ENCODE results near the gene CLASP2.

CLASP2 gene

DNA sequence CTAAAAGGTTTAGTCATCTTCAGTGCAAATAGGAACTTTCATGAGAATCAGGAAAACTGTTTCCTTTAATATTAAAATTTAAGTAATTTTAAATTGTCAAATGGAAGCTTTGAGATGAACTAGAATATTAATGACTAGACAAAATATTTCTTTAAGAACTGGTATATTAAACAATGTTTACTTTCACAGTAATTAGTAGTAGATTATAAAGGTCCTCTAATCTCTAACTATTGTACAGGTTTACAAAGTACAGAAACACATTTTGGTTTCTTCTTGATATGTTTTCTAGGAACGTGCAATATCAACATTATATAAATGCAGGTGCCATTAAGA is 138.9 kb downstream of the CLASP2 start:
- no peak for TF ChIP-seq NFIC (IDR thresholded peaks at IDR 0.05)
- TF ChIP-seq EP300 (IDR thresholded peaks at IDR 0.05; ENCODE audit: borderline replicate concordance): no peak
- no peak for TF ChIP-seq EGR1 (IDR thresholded peaks at IDR 0.05)
- TF ChIP-seq, protein P1, sequence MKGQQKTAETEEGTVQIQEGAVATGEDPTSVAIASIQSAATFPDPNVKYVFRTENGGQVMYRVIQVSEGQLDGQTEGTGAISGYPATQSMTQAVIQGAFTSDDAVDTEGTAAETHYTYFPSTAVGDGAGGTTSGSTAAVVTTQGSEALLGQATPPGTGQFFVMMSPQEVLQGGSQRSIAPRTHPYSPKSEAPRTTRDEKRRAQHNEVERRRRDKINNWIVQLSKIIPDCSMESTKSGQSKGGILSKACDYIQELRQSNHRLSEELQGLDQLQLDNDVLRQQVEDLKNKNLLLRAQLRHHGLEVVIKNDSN (IDR thresholded peaks at IDR 0.05): no peak
- TF ChIP-seq, protein P2, sequence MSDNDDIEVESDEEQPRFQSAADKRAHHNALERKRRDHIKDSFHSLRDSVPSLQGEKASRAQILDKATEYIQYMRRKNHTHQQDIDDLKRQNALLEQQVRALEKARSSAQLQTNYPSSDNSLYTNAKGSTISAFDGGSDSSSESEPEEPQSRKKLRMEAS (IDR thresholded peaks at IDR 0.05): no peak
- TF ChIP-seq, protein P3, sequence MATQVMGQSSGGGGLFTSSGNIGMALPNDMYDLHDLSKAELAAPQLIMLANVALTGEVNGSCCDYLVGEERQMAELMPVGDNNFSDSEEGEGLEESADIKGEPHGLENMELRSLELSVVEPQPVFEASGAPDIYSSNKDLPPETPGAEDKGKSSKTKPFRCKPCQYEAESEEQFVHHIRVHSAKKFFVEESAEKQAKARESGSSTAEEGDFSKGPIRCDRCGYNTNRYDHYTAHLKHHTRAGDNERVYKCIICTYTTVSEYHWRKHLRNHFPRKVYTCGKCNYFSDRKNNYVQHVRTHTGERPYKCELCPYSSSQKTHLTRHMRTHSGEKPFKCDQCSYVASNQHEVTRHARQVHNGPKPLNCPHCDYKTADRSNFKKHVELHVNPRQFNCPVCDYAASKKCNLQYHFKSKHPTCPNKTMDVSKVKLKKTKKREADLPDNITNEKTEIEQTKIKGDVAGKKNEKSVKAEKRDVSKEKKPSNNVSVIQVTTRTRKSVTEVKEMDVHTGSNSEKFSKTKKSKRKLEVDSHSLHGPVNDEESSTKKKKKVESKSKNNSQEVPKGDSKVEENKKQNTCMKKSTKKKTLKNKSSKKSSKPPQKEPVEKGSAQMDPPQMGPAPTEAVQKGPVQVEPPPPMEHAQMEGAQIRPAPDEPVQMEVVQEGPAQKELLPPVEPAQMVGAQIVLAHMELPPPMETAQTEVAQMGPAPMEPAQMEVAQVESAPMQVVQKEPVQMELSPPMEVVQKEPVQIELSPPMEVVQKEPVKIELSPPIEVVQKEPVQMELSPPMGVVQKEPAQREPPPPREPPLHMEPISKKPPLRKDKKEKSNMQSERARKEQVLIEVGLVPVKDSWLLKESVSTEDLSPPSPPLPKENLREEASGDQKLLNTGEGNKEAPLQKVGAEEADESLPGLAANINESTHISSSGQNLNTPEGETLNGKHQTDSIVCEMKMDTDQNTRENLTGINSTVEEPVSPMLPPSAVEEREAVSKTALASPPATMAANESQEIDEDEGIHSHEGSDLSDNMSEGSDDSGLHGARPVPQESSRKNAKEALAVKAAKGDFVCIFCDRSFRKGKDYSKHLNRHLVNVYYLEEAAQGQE (IDR thresholded peaks at IDR 0.05; ENCODE audit: low read depth): no peak
- TF ChIP-seq CREB1 (IDR thresholded peaks at IDR 0.05; ENCODE audit: low read depth): no peak
- no peak for TF ChIP-seq CEBPB (IDR thresholded peaks at IDR 0.05)
- TF ChIP-seq TEAD4 (IDR thresholded peaks at IDR 0.05): no peak
- no peak for TF ChIP-seq RAD21 (IDR thresholded peaks at IDR 0.05; ENCODE audit: low read depth)
- TF ChIP-seq FOXM1 (IDR thresholded peaks at IDR 0.05; ENCODE audit: borderline replicate concordance, low read depth): no peak
- TF ChIP-seq YY1 (IDR thresholded peaks at IDR 0.05; ENCODE audit: low read depth): no peak
- TF ChIP-seq ZBTB7A (IDR thresholded peaks at IDR 0.05; ENCODE audit: low read depth): no peak
- TF ChIP-seq TAF1 (IDR thresholded peaks at IDR 0.05; ENCODE audit: low read depth): no peak

DNA sequence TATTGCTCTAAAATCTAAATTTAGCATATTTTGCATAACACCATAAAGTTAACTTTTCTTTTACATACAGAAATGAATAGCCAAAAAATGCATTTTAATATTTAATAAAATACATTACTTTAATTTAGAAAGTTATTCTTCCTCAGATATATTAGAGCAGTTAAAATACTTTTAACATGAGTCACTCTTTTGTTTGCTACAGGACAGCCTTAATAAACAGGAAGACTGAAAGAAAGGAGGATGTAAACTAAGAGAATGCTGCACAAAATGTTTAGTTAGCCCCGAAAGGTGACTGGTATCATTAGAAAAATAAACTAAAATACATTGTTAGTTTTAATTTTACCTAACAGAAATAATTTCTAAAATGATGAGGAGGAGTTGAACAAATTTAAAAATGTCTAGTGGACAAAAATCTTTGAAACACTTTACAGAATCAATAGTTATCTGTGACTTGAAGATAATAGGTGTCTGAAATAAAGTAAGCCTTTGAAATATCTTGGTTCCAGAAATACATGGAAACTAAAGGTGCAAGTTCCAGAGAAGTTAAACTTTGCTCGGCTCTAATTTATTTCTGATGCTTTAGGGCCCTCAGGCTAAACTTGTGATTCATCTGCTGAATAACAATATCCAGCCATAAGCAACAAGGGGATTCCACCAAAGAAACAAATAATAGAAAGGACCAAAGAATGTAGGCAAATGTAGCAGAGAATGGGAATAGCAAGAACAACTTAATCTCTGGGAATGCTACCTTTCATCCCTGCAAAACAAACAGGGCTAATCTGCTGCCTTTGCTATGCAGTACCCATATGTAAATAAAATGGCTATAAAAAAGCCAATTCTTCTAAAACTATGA is 139.5 kb downstream of the CLASP2 start:
- TF ChIP-seq, protein P3 (IDR thresholded peaks at IDR 0.05; ENCODE audit: low read depth): no peak
- TF ChIP-seq YY1 (IDR thresholded peaks at IDR 0.05; ENCODE audit: low read depth): no peak

DNA sequence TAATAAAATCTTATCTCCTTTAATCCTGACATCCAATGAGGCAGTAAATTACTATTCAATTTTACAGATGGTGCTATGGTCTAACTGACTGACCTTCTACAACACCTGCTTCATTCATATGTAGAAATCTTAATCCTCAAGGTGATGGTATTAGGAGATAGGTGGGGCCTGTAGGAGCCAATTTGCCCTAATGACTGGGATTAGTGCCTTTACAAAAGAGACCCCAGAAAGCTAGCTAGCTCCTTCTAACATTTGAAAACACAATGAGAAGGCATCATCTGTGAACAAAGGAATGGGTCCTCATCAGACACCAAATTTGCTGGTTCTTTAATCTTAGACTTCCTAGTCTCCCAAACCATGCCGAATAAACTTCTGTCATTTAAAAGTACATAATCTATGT is 140.5 kb downstream of the CLASP2 start:
- TF ChIP-seq YY1 (IDR thresholded peaks at IDR 0.05; ENCODE audit: low read depth): no peak
- TF ChIP-seq FOXM1 (IDR thresholded peaks at IDR 0.05; ENCODE audit: borderline replicate concordance, low read depth): no peak
- TF ChIP-seq CREB1 (IDR thresholded peaks at IDR 0.05; ENCODE audit: low read depth): no peak
- no peak for TF ChIP-seq EP300 (IDR thresholded peaks at IDR 0.05; ENCODE audit: borderline replicate concordance)
- no peak for TF ChIP-seq TAF1 (IDR thresholded peaks at IDR 0.05; ENCODE audit: low read depth)
- TF ChIP-seq EGR1 (IDR thresholded peaks at IDR 0.05): no peak
- no peak for TF ChIP-seq NFIC (IDR thresholded peaks at IDR 0.05)
- no peak for TF ChIP-seq TCF12 (IDR thresholded peaks at IDR 0.05; ENCODE audit: low read depth)
- TF ChIP-seq ZBTB7A (IDR thresholded peaks at IDR 0.05; ENCODE audit: low read depth): no peak
- TF ChIP-seq RAD21 (IDR thresholded peaks at IDR 0.05; ENCODE audit: low read depth): no peak
- TF ChIP-seq, protein P3 (IDR thresholded peaks at IDR 0.05; ENCODE audit: low read depth): no peak
- TF ChIP-seq CEBPB (IDR thresholded peaks at IDR 0.05): no peak
- TF ChIP-seq, protein P1 (IDR thresholded peaks at IDR 0.05): no peak
- TF ChIP-seq TEAD4 (IDR thresholded peaks at IDR 0.05): no peak
- TF ChIP-seq, protein P2 (IDR thresholded peaks at IDR 0.05): no peak

DNA sequence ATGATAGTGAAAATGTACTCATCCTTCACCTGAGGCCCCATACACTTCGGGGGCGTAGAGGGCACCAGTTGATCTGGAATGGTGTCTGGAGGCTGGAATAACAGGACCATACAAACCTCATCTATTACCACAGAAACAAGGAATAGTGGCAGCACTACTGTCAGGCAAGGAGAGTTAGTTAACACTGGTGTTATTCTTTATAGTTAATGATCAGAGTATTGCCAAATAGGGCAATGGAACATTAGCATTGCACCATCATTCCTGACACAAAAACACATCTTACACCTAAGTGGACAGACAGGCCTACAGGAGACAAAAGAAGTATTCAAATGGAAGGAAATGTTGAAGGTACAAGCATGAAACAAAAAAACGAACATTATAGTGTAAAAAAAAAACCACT is 140.9 kb downstream of the CLASP2 start:
- no peak for TF ChIP-seq ZBTB7A (IDR thresholded peaks at IDR 0.05; ENCODE audit: low read depth)
- TF ChIP-seq YY1 (IDR thresholded peaks at IDR 0.05; ENCODE audit: low read depth): no peak
- TF ChIP-seq, protein P2 (IDR thresholded peaks at IDR 0.05): no peak
- no peak for TF ChIP-seq EGR1 (IDR thresholded peaks at IDR 0.05)
- no peak for TF ChIP-seq EP300 (IDR thresholded peaks at IDR 0.05; ENCODE audit: borderline replicate concordance)
- TF ChIP-seq TCF12 (IDR thresholded peaks at IDR 0.05; ENCODE audit: low read depth): no peak
- TF ChIP-seq TEAD4 (IDR thresholded peaks at IDR 0.05): no peak
- no peak for TF ChIP-seq TAF1 (IDR thresholded peaks at IDR 0.05; ENCODE audit: low read depth)
- TF ChIP-seq, protein P1 (IDR thresholded peaks at IDR 0.05): no peak

All from Ishikawa (cell line).